Fibroblast of skin of left quadriceps (primary cell): ENCODE data around the gene ZNF518B.

Experiments used
- DNase-seq, 2 experiments: peaks; one replicate each; pipeline ENCODE4 v3.0.0-alpha.2; 2013; ENCODE audit warnings: low read depth in 2 of 2

Gene ZNF518B, protein sequence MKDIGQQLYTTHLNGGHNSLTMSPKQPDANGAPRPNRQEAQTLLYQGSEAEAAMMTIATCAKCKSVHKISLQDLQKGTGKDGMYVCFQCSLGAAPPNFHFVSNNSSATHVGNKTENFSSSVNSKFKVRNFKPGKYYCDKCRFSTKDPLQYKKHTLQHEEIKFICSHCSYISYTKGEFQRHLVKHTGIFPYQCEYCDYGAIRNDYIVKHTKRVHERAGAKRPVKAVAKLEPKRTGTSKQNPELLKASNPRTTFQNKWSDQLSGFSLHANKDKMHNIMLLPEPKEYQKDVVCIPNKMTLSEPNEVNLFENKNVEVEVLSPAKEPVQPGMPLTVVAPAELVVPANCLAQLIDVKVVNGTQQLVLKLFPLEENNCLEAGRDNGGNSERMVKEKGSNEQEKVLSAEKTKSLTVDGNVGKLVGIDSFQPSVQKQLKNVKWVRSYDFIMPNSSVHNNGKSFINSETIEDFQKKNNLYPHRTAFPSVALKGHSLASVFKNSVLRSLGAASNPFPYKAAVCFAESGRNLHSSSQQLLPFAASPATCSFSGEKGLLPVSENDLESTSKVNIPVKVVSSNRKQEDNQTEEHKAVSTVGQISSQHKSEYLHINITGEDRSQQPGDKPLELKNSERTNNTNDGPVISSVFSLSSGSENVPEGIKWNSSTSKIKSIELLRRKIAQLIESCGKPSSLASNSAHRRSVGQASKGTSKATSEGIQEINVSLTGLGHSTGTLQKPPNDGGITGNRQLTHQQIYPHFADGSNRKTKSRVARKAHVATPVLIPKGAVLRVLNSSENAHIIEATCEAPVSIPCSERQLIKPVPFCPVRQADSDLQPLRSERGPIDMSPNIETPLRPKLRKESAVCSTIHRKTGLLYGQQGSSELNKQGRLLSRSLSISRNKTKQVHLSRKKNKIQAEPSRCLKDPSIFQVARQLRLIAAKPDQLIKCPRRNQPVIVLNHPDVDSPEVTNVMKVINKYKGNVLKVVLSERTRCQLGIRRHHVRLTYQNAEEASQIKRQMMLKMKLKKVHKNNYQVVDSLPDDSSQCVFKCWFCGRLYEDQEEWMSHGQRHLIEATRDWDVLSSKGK

DNA sequence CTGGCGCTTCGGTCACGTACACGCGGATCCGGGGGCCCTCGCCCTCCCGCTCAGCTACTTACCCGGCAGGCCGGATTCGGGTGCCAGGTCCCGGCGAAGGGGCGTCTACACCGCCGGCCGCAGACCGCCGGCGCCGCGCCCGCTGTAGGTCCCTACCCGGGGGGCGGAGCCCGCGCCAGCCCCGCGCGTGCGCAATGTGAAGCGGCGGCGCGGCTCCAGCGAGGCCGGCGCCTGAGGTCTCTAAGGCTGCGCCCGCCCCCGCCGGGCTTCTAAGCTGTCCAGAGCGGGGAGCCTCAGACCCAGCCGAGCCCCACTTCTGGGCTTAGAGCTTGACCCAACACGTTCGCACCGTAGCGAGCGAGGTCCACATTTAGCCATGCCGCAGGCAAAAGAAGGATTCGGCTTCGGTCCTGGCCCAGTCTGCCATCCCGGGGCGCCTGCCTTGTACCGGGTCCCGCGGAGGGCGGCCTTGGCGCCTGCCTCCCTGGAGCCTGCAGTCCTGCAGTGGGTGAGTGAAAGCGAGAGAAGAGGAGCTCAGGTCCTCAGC is at the start of gene ZNF518B:
TSS of gene ZNF518B (minus strand) at position 172 of the 547 bp plus-strand sequence. CDS start 11,098 bp downstream, outside the sequence.
- peak in 1 of 2 experiments; percentile 45 for DNase-seq

DNA sequence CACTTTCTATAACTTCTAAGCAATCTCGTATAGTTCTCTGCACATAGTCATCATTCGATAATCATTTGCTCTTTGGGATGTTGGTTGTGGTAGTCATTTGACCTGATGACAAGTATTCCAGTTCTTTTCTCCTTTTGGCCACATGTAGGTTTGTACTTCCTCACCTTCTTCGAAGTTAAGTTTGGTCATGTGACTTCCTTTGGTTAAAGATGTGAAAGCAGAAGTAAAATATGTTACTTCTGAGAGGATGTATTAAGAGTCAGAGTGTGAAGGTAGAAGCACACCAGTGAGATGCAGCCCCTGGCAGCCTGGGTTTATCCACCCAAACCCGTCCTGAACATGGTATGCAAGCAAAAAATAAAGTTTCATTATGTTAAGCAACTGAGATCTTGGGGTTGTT is 48.9 kb upstream of the ZNF518B start:
- DNase-seq = no peak

DNA sequence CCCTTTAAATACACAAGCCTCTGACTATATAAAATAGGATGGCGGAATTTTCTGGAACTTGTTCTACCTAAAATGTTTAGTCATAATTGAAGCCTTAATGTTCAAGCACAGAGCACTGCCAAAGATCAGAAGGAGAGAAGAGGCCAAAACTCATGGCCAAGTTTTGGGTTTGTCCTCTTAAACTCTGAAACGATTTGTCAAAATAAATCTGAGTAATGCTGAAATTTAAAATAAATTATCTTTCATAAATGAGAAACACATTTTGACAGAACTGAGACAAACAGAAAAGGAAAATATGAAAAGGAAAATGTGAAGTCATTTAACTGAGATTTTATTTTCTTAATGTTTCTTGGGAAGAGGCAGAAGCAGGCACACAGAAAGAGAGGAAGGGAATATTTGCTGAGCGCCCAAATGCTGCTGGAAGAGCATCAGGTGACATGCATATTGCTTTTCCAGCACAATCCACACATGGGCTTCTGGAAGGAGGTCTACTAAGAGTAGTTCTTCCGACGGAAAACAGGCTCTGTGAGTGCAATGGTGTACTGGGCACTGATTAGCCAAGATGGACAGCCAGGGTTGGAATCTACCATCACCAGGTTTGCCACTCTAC is 47.4 kb upstream of the ZNF518B start:
- DNase-seq = no peak

DNA sequence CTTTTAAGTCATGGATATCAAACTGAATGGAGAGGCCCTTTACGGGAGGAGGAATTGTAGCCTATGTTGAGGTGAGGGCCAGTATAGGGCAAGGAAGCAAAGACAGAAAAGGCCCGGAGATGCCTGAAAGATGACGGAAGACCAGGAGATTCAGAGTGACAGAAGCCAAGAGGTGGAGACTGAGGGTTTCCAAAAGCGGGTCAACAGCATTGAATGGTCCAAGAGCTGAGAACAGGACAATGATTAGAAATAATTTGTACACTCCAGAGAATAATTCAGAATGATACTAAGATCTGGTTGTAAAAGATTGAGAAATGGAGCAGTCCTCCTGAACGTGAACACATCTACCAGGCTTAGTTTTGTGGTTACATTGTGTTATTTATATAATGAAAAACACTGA is 45.5 kb upstream of the ZNF518B start:
- no peak for DNase-seq

DNA sequence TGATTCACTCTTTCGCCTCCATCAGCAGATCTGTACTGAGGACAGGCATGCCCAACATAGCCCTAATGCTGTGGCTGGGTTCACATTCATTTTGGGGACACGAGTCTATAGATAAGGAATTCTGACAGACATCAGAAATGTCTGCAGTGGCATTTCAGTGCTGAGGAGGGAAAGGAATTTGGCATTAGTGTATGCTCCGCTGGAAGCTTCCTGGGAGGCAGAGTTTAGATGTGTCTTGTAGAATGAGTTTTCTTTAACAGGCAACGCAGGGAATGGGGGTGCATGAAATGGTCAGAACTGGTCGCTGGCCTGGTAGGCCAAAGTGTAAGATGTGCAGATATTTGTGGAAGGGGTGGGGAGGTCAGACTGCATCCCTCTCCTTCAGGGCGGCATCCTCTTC is 43.5 kb upstream of the ZNF518B start:
- DNase-seq = no peak

DNA sequence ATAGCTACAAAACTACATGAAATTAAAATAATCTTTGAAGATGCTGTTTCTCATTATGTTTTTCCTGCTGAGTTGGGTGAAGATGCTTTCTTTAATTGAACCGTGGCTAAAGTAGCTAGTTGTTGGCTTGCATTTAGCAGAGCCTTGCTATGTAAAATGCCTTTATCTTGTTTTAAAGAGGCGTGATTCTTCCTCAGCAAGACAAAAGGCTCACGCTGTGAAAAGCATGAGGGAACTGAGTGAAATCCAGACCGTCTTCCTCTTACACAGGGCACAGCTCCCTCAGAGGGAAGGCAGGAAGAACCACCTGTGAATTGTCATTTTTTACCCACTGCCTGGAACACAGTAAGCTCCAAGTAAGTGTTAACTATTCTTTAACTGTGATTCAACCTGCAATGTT is 39.0 kb upstream of the ZNF518B start:
- DNase-seq = no peak

DNA sequence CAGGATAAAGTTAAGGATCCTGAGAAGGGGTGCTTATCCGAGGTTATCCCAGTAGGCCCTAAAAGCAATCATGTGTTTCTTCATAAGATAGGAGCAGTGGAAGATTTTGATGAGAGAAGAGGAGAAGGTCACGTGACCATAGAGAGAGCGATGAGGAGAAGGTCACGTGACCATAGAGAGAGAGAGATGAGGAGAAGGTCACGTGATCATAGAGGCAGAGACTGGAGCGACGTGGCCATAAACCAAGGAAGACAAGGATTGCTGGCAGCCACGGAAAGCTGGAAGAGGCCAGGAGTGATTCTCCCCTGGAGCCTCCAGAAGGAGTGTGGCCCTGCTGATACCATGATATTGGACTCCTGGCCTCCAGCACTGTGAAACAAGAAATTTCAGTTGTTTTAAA is 38.4 kb upstream of the ZNF518B start:
- DNase-seq = no peak

DNA sequence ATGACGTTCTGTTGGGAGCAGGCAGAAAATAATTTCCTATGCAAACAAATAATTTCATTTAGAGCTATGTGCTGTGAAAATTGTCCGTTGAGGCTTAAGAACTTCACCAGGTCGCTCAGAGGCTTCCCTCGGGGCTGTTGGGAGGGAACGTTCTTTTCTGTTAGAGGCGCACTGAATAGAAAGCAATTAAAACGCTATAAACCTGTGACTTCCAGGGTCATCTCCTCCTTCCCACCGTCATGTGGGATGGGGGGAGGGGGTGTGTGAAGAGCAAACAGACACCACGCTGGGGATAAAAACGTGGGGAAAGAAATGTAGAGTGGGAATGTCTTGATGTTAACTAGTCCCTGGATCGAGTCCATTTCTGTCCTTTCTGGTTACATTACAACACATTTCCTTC is 35.2 kb upstream of the ZNF518B start:
- no peak for DNase-seq

DNA sequence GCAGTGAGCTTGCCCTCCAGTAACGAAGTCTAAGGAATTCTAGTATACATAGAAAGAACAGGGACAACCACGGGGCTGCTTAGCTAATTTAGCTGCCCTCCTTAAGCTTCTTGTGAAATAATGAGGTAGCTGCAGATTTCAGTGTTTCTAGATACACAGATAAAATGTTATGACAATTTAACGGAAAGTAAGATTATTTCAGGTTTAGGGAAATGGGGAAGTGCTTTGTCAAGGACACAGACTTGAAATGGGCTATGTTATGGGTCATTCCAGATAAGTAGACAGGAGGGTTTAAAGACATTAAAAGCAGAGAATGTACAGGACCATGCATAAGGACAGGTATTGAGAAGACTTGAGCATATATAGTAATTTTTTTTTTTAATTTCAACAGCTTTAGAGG is 34.2 kb upstream of the ZNF518B start:
- no peak for DNase-seq

DNA sequence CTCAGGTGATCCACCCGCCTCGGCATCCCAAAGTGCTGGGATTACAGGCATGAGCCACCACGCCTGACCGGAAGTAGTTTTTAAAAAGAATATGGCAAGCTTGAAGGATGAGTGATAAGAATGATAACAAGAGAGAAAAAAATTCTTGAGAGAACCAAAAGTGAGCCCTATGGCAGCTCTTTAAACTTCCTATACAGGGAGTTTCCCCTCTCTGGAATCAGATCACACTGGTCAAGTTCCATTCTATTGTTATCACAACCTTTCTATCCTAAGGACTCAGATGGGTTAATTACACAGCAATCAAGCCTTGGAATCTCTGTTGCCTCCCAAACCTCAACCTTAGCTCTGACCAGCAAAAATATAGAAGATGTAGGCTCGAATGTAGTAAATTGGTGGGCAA is 33.8 kb upstream of the ZNF518B start:
- no peak for DNase-seq

DNA sequence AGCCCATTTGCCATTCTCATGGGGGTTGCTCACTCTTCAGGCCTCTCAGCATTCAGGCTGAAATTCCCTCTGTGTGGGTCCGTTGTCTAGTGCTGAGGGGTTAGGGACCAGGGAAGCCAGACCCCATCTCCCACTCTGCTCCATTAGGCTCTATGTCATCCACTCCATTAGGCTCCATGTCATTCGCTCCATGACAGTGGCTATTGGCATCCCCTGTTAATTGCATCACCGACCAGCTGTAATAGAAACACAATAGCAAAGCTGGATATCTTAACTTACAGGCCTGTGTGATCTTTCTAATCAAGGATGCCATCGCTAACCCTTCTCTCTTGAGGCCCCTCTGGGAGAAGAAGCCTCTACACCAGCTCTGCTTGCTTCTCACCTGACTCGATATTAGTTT is 25.7 kb upstream of the ZNF518B start:
- no peak for DNase-seq

DNA sequence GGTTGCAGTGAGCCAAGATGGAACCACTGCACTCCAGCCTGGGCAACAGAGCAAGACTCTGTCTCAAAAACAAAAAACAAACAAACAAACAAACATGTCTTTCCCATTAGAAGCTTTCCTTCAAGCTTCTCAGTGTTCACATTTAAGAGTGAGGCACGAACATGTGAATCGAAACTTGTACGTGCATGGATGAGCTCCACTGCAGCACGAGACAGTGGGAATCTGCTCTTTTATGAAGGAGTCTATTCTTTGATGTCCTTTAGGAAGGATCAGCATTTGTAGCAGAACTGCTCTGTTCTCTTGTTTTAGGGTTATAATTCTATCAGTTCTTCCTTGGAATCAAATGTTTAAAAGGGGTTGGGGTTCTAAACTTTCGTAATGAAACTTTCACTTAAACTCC is 23.4 kb upstream of the ZNF518B start:
- no peak for DNase-seq

DNA sequence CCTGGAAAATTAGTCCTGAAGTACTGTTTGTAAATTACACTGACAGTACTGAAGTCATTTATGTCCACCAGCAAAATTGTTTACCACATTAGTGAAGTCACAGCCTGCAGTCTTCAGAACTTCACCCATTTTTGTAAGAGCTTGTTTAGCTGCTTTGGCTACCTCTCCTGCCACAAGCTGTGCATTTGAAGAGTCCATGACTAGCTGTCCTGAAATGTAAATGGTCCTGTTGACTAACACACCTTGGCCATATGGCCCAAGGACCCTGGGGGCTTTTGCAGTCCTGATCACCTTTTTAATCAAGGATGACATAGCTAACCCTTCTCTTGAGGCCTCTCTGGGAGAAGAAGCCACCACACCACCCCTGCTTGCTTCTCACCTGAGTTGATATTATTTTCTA is 21.4 kb upstream of the ZNF518B start:
- DNase-seq = no peak

DNA sequence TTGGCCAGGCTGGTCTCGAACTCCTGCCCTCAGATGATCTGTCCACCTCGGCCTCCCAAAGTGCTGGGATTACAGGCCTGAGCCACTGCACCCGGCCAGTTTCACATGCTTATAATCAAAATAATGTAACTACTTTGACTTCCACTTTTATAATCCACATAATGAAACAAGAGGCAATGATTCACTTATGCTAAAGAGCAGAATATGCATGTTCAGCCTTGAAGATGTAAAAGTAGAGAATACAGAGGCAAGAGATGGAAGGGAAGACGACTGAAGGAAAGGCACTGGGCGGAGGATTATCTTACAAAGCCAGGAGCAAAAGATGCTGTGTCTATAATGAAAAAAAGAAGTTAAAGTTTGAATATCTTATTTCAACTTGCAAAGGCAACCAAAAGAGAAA is 13.3 kb upstream of the ZNF518B start:
- no peak for DNase-seq

DNA sequence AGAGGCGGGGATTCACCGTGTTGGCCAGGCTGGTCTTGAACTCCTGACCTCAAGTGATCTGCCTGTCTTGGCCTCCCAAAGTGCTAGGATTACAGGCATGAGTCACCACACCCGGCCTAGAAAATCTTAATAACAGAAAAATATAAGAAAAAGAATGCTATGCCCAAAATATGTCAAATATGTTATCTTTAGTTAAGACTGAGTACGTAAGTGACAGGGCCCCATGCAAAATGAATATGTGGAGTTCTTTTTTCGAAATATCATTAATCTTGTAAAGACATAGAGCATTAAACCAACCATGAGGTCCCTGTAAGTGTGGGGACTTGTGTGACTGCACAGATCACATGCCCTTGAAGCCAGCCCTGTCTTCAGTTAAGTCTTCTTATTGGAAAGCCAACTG is 8.9 kb upstream of the ZNF518B start:
- DNase-seq = no peak

DNA sequence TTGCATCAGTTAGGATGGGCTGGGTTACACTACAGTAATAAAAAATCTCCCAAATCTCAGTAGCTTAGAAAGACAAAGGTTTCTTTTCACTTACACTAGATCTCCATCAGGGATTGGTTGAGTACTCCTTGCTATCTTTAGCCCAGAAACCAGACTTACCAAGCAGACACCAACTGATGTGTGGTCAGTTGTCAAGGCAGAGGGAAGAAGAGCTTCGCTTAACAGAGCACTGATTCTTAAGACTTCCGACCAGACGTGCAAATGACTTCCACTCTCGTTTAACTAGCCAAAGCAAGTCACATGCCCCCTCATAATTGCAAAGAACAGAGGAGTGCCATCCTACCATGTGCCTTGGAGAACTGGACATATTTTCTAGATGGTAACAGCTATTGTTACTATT is 5.7 kb upstream of the ZNF518B start:
- DNase-seq = no peak

DNA sequence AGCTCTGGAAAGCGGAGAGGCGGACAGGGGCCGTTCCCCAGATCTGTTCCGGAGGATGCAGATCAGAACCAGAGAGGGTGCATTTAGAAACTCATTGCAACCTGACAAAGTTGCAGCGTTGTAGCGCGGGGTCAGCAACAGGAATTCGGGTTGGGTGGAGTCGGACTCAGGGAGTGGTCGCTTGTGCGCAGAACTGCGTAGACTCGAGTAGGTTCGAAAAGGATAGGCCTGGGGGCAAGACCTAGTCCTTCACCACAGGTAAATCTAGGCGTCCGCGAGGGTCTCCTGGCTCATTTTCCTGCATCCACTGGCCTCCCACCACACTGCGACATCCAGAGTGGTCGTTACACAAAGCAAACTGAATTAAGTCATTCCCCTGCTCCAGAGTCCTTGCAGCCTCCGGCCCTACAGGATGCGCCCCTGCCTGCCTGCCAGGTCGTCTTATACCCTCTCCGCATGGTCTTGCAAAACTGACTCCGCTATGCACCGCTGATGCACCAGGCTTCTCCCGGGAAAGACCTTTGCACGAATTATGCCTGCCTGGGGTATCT is 4.7 kb upstream of the ZNF518B start:
- DNase-seq = no peak

DNA sequence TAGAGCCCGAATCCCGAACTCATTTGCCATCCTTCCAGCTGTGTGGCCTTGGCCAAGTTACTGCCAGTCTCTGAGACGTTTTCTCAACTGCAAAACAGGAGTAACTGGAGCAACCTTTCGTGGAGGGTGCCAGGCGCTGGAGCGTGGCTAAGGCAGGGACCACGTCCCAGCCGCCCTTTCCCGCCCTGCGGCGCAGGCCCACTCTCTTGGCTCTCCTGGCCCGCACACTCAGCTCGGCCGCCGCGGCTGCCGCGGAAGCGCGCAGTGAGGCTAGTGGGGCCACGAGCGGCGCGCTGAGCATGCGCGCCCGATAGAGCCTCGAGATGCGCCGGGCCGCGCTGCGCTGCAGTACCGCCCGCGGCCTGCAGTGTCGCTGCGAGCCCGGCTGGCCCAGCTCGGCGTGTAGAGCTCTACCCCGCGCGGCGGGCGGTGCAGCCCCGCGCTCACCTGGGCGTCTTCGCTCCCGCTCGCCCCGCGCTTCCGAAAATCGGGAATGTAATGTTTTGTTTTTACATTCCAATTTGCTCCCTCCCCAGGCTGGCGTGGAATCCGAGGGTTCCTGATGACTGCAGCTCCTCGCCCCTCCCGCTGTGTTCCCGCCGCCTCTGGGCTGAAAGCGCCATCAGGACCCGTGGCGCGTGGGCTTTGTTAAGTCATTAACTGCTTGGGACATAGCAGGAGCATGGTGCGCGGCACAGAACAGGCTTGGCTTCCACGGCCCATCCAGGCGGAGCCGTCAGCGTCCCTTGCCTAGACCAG is 4.0 kb upstream of the ZNF518B start:
- peak; percentile 30 to 31 for DNase-seq

DNA sequence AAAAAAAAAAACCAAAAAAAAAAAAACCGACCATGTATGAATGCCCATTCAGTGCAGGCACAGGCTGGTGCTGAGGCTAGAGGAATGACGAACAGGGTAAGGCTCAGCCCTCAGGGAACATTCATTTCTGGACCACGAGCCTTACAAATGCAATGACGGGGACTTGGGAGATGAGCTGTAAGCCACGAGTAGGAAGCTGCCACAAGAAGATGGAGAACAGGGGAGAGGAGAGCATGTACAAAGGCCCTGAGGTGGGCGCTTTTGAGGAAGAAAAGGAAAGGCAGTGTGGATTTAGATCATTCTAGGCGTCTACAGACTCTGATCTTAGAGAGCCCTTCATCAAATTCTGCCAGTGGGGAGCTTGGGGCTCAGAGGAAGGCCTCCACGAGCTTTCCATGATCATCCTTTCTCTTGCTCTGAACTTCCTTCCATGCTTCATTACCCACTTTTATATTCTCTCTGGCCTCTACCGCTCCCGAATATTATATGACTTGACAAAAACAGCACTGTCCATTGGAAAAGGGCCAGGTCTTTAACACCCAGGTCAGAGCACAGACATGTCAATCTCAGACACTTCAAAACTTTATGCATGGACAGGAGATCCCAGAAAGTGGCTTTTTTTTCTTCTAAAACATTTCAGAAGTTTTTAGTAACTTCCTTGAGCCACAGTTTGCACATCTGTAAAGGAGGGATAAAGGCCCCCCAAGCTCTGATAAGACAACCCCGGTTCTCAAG is 3.3 kb upstream of the ZNF518B start:
- no peak for DNase-seq

DNA sequence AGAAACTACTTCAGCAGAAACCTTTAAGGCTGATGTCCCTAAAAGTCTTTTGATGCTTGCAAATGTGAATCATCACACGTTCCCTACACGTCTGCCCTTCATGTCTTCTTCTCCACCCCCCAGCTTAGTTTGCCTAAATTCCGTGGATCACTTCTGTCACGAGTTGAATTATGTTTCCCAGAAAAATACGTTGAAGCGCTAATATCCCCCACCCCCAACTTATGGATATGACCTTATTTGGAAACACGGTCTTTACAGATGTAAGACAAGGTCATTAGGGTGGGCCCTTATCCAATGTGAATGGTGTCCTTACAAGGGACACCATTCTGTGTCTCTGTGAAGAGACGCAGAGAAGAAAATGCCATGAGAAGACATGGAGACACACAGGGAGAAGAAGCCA is 2.1 kb upstream of the ZNF518B start:
- DNase-seq = no peak
